Measurements from ENCODE around the gene SEC14L1. TPM values are rescaled to one million over a fixed set of nuclear protein-coding genes. Genes with fewer than 3 reads are reported as not detected.
"Not testable (repeated sequence)": the region's sequence is repeated elsewhere in the genome, so short reads cannot be mapped to it uniquely, and the experiment has no call there.

Gene SEC14L1
- total and polyA plus RNA-seq, 2 donors from 2014 or later: 49.2 to 157 TPM

DNA sequence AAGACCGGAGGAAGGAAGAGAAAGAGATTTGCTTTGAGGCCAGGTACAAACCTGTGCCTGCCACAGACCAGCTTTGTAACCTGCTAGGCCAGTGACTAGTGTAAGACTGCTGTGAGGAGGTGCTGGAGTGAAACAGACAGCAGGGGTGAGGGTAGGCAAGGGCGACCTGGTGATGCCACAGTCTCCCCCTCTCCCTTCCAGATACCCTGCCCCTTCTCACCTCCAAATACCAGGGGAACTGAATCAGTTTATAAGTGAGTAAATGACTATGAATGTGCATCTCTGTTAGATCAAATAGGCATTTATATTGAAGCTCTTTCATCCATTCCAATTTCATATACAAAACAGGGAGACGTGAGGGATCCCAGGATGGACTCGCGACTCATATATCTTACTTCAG lies 9.4 kb downstream of the SEC14L1 start:
- TF ChIP-seq, protein P1, sequence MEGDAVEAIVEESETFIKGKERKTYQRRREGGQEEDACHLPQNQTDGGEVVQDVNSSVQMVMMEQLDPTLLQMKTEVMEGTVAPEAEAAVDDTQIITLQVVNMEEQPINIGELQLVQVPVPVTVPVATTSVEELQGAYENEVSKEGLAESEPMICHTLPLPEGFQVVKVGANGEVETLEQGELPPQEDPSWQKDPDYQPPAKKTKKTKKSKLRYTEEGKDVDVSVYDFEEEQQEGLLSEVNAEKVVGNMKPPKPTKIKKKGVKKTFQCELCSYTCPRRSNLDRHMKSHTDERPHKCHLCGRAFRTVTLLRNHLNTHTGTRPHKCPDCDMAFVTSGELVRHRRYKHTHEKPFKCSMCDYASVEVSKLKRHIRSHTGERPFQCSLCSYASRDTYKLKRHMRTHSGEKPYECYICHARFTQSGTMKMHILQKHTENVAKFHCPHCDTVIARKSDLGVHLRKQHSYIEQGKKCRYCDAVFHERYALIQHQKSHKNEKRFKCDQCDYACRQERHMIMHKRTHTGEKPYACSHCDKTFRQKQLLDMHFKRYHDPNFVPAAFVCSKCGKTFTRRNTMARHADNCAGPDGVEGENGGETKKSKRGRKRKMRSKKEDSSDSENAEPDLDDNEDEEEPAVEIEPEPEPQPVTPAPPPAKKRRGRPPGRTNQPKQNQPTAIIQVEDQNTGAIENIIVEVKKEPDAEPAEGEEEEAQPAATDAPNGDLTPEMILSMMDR (IDR thresholded peaks at IDR 0.05; ENCODE audit: borderline replicate concordance, extremely low read depth, insufficient read depth): no peak
- Histone ChIP-seq H3K36me3 (ENCODE audit: control insufficient read depth in 2 of 3, insufficient read depth in 3 of 3, low read length in 3 of 3) (peaks cover 0 to 20% (median 2%) of the 10 kb centered on the region in 3 donors), H3K4me3 (ENCODE audit: low read length in 3 of 3) (peak overlapping the region in 1 of 3 donors; percentile 5), H3K27me3 (ENCODE audit: control insufficient read depth, insufficient read depth, low read length) (no peaks in the 10 kb centered on the region), H3K9ac (ENCODE audit: low read length in 3 of 3) (peak overlapping the region in 1 of 3 donors; percentile 43), H3K27ac (ENCODE audit: low read depth in 2 of 2, low read length in 2 of 2) (peak overlapping the region; percentile 52 to 56), H3K9me3 (ENCODE audit: control insufficient read depth in 2 of 3, insufficient read depth in 1 of 3, low read length in 3 of 3) (no peaks in the 10 kb centered on the region), H3K4me1 (ENCODE audit: control insufficient read depth in 2 of 3, insufficient read depth in 2 of 3, low read depth in 1 of 3, low read length in 3 of 3) (peaks cover 12 to 57% (median 52%) of the 10 kb centered on the region in 3 donors)
- intact Hi-C loops (cut with DNase I): no loop called here
- FAIRE-seq: no peak
- no peak for DNase-seq

DNA sequence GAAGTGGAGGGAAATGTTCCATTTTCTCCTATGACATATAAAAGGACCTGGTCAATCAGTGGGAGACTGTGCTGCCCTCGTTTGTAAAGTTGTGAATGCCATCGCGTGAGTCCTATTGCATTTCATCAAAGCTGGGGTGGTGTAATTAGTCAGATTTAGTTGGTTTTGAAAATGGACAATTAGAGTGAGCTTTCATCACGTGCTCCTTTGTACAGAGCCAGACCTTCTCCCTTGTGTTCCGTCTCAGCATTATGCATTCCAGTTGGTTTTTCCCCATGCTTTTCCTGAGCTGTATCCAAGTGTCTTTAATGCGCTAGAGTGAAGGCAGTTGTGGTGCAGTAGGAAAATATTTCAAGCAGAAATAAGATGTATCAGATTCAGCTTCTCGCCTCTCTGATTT lies 10.4 kb downstream of the SEC14L1 start:
- DNase-seq (no peak), FAIRE-seq (no peak)
- H3K9me3 ChIP-seq (ENCODE audit: control insufficient read depth in 2 of 3, insufficient read depth in 1 of 3, low read length in 3 of 3): no peaks in the 10 kb centered on the region
- peaks cover 0 to 17% (median 2%) of the 10 kb centered on the region in 3 donors for H3K36me3 ChIP-seq (ENCODE audit: control insufficient read depth in 2 of 3, insufficient read depth in 3 of 3, low read length in 3 of 3)
- peak overlapping the region; percentile 14 to 56 for H3K27ac ChIP-seq (ENCODE audit: low read depth in 2 of 2, low read length in 2 of 2)
- TF ChIP-seq, protein P1 (IDR thresholded peaks at IDR 0.05; ENCODE audit: borderline replicate concordance, extremely low read depth, insufficient read depth): no peak
- H3K27me3 ChIP-seq (ENCODE audit: control insufficient read depth, insufficient read depth, low read length): no peaks in the 10 kb centered on the region
- H3K4me3 ChIP-seq (ENCODE audit: low read length in 3 of 3): no peak overlapping the region
- H3K4me1 ChIP-seq (ENCODE audit: control insufficient read depth in 2 of 3, insufficient read depth in 2 of 3, low read depth in 1 of 3, low read length in 3 of 3): peaks cover 2 to 52% (median 48%) of the 10 kb centered on the region in 3 donors
- intact Hi-C loops (cut with DNase I): no loop called here
- peak overlapping the region in 1 of 3 donors; percentile 43 for H3K9ac ChIP-seq (ENCODE audit: low read length in 3 of 3)

DNA sequence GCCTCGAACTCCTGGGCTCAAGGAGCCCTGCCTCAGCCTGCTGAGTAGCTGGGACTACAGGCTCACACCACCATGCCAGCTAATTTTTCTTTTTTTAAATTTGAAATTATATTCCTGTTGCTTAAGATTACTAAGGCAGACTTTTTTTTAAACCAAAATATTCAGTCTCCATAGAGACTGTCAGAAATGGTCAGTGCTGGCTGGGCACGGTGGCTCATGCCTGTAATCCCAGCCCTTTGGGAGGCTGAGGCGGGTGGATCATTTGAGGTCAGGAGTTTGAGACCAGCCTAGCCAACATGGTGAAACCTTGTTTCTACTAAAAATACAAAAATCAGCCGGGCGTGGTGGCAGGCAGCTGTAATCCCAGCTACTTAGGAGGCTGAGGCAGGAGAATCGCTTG lies 11.3 kb downstream of the SEC14L1 start:
- Histone ChIP-seq H3K9ac (ENCODE audit: low read length in 3 of 3) (peak overlapping the region in 1 of 3 donors; percentile 8), H3K4me1 (ENCODE audit: control insufficient read depth in 2 of 3, insufficient read depth in 2 of 3, low read depth in 1 of 3, low read length in 3 of 3) (peaks cover 0 to 51% (median 47%) of the 10 kb centered on the region in 3 donors), H3K36me3 (ENCODE audit: control insufficient read depth in 2 of 3, insufficient read depth in 3 of 3, low read length in 3 of 3) (peaks cover 0 to 22% (median 2%) of the 10 kb centered on the region in 3 donors)
- H3K9me3 ChIP-seq (ENCODE audit: control insufficient read depth in 2 of 3, insufficient read depth in 1 of 3, low read length in 3 of 3); FAIRE-seq; H3K27me3 ChIP-seq (ENCODE audit: control insufficient read depth, insufficient read depth, low read length); DNase-seq; H3K27ac ChIP-seq (ENCODE audit: low read depth in 2 of 2, low read length in 2 of 2); H3K4me3 ChIP-seq (ENCODE audit: low read length in 3 of 3); intact Hi-C loops (cut with DNase I): not testable (repeated sequence)

DNA sequence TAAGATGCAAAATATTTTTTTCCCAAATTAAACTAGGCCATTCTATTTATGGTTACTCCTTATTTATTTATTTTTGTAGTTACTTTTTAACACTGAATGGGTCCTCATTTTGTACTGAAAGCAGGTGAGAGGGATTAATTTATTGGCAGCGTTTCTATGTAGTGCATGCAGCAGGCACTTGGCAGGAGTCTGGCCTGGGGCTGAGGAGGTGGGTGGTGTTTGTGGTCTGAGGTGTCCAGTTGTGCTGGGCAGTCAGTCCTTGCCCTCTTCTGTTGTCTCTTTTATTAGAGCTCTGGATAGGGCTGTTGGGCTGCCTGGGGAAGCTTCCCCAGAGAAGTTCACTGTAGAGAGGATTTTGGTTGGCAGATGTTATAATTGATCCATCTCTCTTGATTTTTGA lies 12.7 kb downstream of the SEC14L1 start:
- Histone ChIP-seq H3K9me3 (ENCODE audit: control insufficient read depth in 2 of 3, insufficient read depth in 1 of 3, low read length in 3 of 3) (no peaks in the 10 kb centered on the region), H3K4me1 (ENCODE audit: control insufficient read depth in 2 of 3, insufficient read depth in 2 of 3, low read depth in 1 of 3, low read length in 3 of 3) (peaks cover 0 to 38% (median 38%) of the 10 kb centered on the region in 3 donors), H3K36me3 (ENCODE audit: control insufficient read depth in 2 of 3, insufficient read depth in 3 of 3, low read length in 3 of 3) (peaks cover 0 to 22% (median 2%) of the 10 kb centered on the region in 3 donors), H3K9ac (ENCODE audit: low read length in 3 of 3) (no peak overlapping the region), H3K4me3 (ENCODE audit: low read length in 3 of 3) (peak overlapping the region in 1 of 3 donors; percentile 27), H3K27ac (ENCODE audit: low read depth in 2 of 2, low read length in 2 of 2) (peak overlapping the region in 1 of 2 donors; percentile 10), H3K27me3 (ENCODE audit: control insufficient read depth, insufficient read depth, low read length) (no peaks in the 10 kb centered on the region)
- intact Hi-C loops (cut with DNase I): no loop called here
- no peak for DNase-seq
- no peak for FAIRE-seq
- TF ChIP-seq, protein P1 (IDR thresholded peaks at IDR 0.05; ENCODE audit: borderline replicate concordance, extremely low read depth, insufficient read depth): no peak

Data from kidney (tissue), 14 donors.